Measurements from ENCODE around the gene DAPK1.

The DAPK1 gene

DNA sequence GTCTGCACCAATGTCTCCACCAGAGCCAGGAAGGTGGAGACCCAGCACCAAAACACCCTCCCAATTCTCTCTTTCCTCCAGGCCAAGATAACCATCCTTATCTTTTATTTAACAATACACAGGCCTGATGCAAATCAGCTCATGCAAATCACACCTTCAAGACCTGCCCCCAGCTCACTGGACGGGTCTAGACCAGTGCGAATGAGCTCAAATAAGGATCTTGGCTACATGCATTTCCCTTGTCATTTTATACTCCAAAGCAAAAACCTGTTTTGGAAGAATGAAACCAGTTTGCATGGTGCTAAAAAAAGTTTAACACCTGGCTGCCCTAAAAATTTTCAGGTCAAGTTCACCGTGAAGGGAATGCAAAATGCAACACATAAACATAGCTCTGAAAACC, 31.9 kb upstream of the DAPK1 start:
- CTCF ChIA-PET: no interaction called here
- no peak overlapping the region for H3K4me3 ChIP-seq (ENCODE audit: low read depth, low read length)
- TF ChIP-seq, protein P1, sequence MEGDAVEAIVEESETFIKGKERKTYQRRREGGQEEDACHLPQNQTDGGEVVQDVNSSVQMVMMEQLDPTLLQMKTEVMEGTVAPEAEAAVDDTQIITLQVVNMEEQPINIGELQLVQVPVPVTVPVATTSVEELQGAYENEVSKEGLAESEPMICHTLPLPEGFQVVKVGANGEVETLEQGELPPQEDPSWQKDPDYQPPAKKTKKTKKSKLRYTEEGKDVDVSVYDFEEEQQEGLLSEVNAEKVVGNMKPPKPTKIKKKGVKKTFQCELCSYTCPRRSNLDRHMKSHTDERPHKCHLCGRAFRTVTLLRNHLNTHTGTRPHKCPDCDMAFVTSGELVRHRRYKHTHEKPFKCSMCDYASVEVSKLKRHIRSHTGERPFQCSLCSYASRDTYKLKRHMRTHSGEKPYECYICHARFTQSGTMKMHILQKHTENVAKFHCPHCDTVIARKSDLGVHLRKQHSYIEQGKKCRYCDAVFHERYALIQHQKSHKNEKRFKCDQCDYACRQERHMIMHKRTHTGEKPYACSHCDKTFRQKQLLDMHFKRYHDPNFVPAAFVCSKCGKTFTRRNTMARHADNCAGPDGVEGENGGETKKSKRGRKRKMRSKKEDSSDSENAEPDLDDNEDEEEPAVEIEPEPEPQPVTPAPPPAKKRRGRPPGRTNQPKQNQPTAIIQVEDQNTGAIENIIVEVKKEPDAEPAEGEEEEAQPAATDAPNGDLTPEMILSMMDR (IDR thresholded peaks at IDR 0.05; ENCODE audit: insufficient read depth, low read length, missing control alignments): no peak
- POLR2A ChIA-PET: no interaction called here
- no peak for DNase-seq (ENCODE audit: low read depth, low spot score)

DNA sequence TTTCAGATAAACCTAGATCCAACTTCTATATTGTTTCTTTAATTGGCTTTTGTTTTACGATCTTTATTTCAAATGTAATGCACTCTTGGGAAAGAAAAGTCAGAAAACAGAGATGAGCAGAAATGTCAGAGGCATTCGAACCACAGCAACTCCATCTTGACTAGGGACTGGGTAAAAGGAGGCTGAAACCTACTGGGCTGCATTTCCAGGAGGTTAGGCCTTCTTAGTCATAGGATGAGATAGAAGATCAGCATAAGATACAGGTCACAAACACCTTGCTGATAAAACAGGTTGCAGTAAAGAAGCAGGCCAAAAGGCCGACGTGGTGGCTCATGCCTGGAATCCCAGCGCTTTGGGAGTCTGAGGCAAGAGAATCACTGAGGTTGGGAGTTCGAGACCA, 30.5 kb upstream of the DAPK1 start:
- TF ChIP-seq, protein P1 (IDR thresholded peaks at IDR 0.05; ENCODE audit: insufficient read depth, low read length, missing control alignments): no peak
- POLR2A ChIA-PET: no interaction called here
- CTCF ChIA-PET: no interaction called here
- no peak for DNase-seq (ENCODE audit: low read depth, low spot score)
- no peak overlapping the region for H3K4me3 ChIP-seq (ENCODE audit: low read depth, low read length)

DNA sequence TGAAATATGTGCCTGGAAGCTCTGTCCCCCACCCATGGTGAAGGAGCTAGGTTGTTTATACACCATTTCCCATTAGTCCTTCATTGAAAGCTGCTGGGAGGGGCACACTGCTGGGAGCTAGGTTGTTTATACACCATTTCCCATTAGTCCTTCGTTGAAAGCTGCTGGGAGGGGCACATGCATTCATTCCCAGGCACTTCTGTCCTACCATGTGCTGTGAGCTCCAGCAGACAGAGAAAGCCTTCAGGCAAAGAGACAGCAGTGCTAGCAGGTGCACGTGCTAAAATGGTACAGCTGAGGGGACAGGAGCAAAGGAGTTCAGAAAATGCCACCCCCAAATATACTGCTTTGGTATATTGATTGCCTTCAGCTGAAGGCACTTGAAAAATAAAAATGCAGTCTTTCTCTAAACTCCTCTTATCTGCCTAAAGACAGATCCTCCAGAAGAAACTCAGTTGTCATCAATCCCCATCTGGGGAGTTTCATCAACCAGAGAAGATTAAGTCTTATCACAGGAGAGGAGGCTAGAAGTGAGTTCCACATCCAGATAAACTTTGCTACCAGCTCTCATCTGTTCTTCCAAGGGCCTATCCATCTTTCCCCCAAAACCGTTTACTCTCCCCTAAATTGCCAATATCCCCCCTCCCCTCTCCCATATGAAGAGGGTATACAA, 27.7 kb upstream of the DAPK1 start:
- TF ChIP-seq, protein P1 (IDR thresholded peaks at IDR 0.05; ENCODE audit: insufficient read depth, low read length, missing control alignments): no peak
- CTCF ChIA-PET: no interaction called here
- no peak for DNase-seq (ENCODE audit: low read depth, low spot score)
- no peak overlapping the region for H3K4me3 ChIP-seq (ENCODE audit: low read depth, low read length)
- POLR2A ChIA-PET: no interaction called here

DNA sequence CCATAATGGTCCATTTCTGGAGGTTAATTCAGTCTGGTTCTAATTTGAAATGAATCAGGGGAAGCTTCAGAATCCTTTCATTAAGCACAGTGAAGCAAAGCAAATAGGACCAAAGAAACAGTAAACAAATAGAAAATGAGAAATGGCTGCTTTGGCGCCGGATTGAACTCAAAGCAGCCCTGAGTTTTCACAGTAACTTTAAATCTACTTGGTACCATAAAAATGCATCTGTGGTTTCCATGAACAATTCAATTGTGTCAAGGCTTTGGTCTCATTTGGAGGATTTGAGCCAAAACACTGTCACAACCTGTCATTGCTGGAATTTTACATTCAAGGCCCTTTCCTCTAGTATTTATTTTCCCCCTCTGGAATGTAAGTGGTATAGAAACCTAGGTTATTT, 25.9 kb upstream of the DAPK1 start:
- DNase-seq (ENCODE audit: low read depth, low spot score): no peak
- POLR2A ChIA-PET: no interaction called here
- TF ChIP-seq, protein P1 (IDR thresholded peaks at IDR 0.05; ENCODE audit: insufficient read depth, low read length, missing control alignments): no peak
- CTCF ChIA-PET: no interaction called here
- no peak overlapping the region for H3K4me3 ChIP-seq (ENCODE audit: low read depth, low read length)

DNA sequence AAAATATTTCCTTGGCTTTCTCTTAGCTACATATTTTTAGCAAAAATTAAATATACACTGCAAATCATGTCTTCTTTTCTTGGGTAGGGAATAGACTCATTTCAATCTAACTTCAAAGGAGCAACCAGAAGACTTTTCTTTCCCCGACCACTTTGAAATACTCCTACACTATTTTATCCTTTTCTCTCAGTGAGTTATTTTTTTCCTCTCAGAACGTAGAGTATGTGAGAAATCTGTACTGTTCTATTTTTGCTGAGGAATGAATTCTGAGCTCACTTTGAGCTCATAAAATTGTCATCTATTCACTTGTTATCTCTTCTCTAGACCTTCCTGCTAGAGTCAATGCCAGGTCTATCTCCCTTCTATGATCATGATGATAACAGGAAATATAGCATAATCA, 22.2 kb upstream of the DAPK1 start:
- TF ChIP-seq, protein P1 (IDR thresholded peaks at IDR 0.05; ENCODE audit: insufficient read depth, low read length, missing control alignments): no peak

DNA sequence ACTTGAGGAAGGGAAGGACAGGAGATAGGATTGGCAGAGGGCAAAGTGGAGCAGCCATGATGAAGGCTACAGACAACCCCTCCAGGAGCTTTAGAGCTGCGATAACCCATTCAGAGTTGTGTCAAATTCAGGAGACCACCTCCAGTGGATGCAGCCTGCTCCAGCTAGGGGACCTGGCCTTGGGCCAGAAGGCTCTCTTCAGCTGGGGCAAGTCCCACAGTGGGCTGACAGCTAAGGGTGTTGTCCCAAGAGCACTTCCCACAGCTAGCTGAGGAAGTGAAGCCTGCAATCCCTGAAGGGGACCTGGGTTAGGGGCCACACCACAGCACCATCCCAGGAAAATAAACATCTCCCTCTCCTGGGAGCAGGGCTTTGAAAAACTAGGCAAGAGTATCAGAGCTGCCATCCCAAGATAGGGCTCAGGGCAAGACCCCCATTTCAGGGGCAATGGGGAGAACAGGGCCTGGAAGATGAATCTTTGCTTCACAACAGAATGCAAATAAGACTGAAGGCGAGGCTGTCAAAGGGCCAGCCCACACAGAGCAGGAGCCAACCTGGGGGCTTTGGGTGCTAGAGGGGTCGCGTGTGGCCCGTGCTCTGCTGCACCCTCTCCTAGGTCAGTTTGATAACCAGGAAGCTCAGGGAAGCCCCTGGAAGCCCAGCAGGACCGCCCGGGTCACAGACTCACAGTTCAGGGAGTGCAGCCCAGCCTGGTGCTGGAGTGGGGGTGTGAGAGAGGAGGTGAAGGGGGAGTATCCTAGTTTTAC, 19.3 kb upstream of the DAPK1 start:
- no peak for DNase-seq (ENCODE audit: low read depth, low spot score)
- TF ChIP-seq, protein P1 (IDR thresholded peaks at IDR 0.05; ENCODE audit: insufficient read depth, low read length, missing control alignments): no peak
- POLR2A ChIA-PET: no interaction called here
- CTCF ChIA-PET: no interaction called here
- no peak overlapping the region for H3K4me3 ChIP-seq (ENCODE audit: low read depth, low read length)

More for the DNA sequence above, 22.2 kb upstream of the DAPK1 start:
- CTCF ChIA-PET: no interaction called here
- DNase-seq (ENCODE audit: low read depth, low spot score): no peak
- H3K4me3 ChIP-seq (ENCODE audit: low read depth, low read length): no peak overlapping the region
- POLR2A ChIA-PET: no interaction called here
